ENCODE data around the gene TTC9C. TPM values are rescaled to one million over a fixed set of nuclear protein-coding genes. Genes with fewer than 3 reads are reported as not detected.

TTC9C gene
- total and polyA plus RNA-seq, 4 donors, result 22.6 to 55.5 (median 30.7) TPM

DNA sequence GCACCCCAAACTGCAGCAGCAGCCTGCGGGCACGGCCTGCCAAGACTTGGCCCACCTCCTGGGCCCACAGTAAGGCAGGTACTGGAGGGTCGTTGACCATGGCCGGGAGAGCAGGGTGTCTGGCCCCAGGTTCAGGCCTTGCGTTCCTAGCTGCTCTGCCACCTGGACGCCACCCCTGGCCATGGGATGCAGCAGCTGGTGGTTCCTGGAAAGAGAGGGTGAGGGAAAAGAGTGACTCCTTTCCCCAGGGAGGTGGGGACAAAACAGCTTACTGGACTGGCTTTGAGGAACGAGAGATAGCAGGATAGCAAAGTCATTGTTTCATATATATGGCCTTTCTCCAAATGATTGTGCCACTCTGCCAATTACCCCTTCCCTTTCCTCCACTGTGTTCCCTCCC, 22.9 kb upstream of the TTC9C start:
- peak overlapping the region; percentile 76 to 93 for H3K27ac ChIP-seq (ENCODE audit: low read depth in 1 of 2, low read length in 1 of 2)
- peaks cover 0 to 47% (median 14%) of the 10 kb centered on the region in 5 donors for H3K4me1 ChIP-seq (ENCODE audit: control insufficient read depth in 5 of 5, insufficient read depth in 5 of 5, low read length in 5 of 5)
- H3K36me3 ChIP-seq (ENCODE audit: control insufficient read depth in 4 of 4, insufficient read depth in 4 of 4, low read length in 4 of 4), result peaks cover 0 to 12% (median 5%) of the 10 kb centered on the region in 4 donors
- no peaks in the 10 kb centered on the region for H3K27me3 ChIP-seq (ENCODE audit: control insufficient read depth in 3 of 3, insufficient read depth in 3 of 3, low read length in 2 of 3)
- TF ChIP-seq, protein P1, sequence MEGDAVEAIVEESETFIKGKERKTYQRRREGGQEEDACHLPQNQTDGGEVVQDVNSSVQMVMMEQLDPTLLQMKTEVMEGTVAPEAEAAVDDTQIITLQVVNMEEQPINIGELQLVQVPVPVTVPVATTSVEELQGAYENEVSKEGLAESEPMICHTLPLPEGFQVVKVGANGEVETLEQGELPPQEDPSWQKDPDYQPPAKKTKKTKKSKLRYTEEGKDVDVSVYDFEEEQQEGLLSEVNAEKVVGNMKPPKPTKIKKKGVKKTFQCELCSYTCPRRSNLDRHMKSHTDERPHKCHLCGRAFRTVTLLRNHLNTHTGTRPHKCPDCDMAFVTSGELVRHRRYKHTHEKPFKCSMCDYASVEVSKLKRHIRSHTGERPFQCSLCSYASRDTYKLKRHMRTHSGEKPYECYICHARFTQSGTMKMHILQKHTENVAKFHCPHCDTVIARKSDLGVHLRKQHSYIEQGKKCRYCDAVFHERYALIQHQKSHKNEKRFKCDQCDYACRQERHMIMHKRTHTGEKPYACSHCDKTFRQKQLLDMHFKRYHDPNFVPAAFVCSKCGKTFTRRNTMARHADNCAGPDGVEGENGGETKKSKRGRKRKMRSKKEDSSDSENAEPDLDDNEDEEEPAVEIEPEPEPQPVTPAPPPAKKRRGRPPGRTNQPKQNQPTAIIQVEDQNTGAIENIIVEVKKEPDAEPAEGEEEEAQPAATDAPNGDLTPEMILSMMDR (IDR thresholded peaks at IDR 0.05; ENCODE audit: control extremely low read depth, extremely low read depth), result no peak
- no peaks in the 10 kb centered on the region for H3K9me3 ChIP-seq (ENCODE audit: control insufficient read depth in 4 of 4, insufficient read depth in 3 of 4, low read length in 3 of 4)
- ATAC-seq (ENCODE audit: insufficient read depth, low FRiP score) (no peak), DNase-seq (peak in 2 of 3 donors; percentile 11 to 16)
- H3K4me3 ChIP-seq, result peak overlapping the region; percentile 83
- WGBS, 2 donors, result 52 to 58% methylated on average over 7 of the region's 7 CpGs
- H3K9ac ChIP-seq (ENCODE audit: insufficient read depth in 1 of 2, low read length in 2 of 2), result peak overlapping the region; percentile 58 to 59

DNA sequence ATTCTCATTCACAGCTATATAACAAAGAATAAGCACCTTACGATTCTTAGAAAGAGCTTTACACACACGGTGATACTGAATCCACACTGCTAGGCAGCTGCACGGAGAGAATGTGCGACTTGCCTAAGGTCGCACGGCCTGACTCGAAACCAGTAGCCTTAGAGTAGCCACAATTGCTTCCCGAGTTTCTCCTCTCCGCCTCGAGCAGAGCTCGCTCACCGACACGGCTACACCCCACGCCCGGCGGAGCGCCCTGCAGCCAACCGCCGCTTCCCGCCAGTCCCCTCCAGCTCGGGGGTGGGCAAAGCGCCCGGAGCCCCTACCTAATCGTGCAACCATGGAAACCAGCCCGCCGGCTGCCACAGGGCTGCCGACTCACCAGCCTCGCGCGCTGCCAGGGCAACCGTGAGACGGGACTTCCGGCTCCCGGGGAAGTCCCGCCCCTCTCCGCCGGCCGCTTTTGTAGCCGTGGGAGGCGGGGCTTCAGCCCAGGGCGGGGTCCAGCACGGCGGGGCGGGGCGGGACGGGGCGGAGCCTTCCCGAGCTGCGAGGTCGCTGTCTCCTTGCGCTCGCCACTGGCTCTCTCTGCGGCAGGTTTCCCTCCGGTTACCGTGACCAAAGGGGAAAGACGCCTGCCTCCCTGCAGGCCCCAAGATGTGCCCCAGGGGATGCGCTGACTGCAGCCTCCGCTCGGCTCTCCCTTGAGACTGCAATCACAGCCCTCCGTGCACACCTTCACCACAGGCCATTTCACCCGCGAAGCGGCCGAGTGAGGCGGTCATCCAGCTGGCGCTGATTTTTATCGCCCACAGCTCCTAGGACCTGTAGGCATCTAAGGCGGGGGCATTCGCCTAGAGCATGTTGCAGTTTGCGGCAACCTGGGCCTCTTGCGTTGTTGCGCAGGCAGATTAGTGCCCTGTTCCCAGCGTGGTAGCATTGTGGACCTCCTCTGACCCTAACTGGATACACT, 22.1 kb upstream of the TTC9C start:
- Histone ChIP-seq H3K36me3 (ENCODE audit: control insufficient read depth in 4 of 4, insufficient read depth in 4 of 4, low read length in 4 of 4) (peaks cover 0 to 11% (median 5%) of the 10 kb centered on the region in 4 donors), H3K27ac (ENCODE audit: low read depth in 1 of 2, low read length in 1 of 2) (peak overlapping the region; percentile 76 to 93), H3K9me3 (ENCODE audit: control insufficient read depth in 4 of 4, insufficient read depth in 3 of 4, low read length in 3 of 4) (no peaks in the 10 kb centered on the region), H3K4me3 (peak overlapping the region; percentile 83), H3K4me1 (ENCODE audit: control insufficient read depth in 5 of 5, insufficient read depth in 5 of 5, low read length in 5 of 5) (peaks cover 0 to 47% (median 17%) of the 10 kb centered on the region in 5 donors), H3K9ac (ENCODE audit: insufficient read depth in 1 of 2, low read length in 2 of 2) (peak overlapping the region; percentile 58 to 59), H3K27me3 (ENCODE audit: control insufficient read depth in 3 of 3, insufficient read depth in 3 of 3, low read length in 2 of 3) (no peaks in the 10 kb centered on the region)
- peak; percentile 96 for DNase-seq
- WGBS, 2 donors, result 5 to 6% methylated on average over 71 to 73 of the region's 73 CpGs
- peak; percentile 92 for ATAC-seq (ENCODE audit: insufficient read depth, low FRiP score)
- TF ChIP-seq, protein P1 (IDR thresholded peaks at IDR 0.05; ENCODE audit: control extremely low read depth, extremely low read depth), result no peak

DNA sequence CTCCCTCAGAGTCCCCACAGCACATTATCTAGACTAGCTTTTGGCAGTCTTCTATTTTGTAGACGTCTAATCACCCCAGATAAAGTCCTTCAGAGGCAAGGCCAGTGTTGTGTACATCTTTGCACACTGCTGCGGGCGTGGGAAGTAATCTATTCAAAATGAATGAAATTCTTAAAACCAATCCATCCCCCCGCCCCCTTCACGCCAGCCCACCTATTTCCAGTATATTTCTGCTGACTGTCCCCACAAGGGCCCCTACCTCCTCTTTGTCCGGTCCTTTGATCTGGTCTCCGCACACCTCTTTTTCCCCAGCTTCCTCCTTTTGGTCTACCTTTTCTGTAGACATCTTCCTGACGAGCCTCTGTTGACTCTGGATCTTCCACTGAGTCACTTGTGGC, 21.4 kb upstream of the TTC9C start:
- DNase-seq, result no peak
- no peak for ATAC-seq (ENCODE audit: insufficient read depth, low FRiP score)
- Histone ChIP-seq H3K9me3 (ENCODE audit: control insufficient read depth in 4 of 4, insufficient read depth in 3 of 4, low read length in 3 of 4) (no peaks in the 10 kb centered on the region), H3K4me1 (ENCODE audit: control insufficient read depth in 5 of 5, insufficient read depth in 5 of 5, low read length in 5 of 5) (peaks cover 0 to 47% (median 17%) of the 10 kb centered on the region in 5 donors), H3K27me3 (ENCODE audit: control insufficient read depth in 3 of 3, insufficient read depth in 3 of 3, low read length in 2 of 3) (no peaks in the 10 kb centered on the region), H3K9ac (ENCODE audit: insufficient read depth in 1 of 2, low read length in 2 of 2) (no peak overlapping the region), H3K4me3 (no peak overlapping the region), H3K36me3 (ENCODE audit: control insufficient read depth in 4 of 4, insufficient read depth in 4 of 4, low read length in 4 of 4) (peaks cover 0 to 9% (median 5%) of the 10 kb centered on the region in 4 donors), H3K27ac (ENCODE audit: low read depth in 1 of 2, low read length in 1 of 2) (peak overlapping the region; percentile 73 to 88)
- 85% methylated on average over 8 of the region's 8 CpGs for WGBS, 2 donors
- TF ChIP-seq, protein P1 (IDR thresholded peaks at IDR 0.05; ENCODE audit: control extremely low read depth, extremely low read depth), result no peak

Measured in lung (tissue), 12 donors.